Heart left ventricle (tissue), 11 donors: ENCODE data around the gene CXXC1. TPM values are rescaled to one million over a fixed set of nuclear protein-coding genes. Genes with fewer than 3 reads are reported as not detected.

ENCODE experiments used
- polyA plus RNA-seq, 2 donors: library from polyadenylated mRNA; stranded (reverse); fragments of 200-250 nt; gene quantifications; one replicate each; pipeline ENCODE4 v1.2.3, GENCODE V29; 2013
- total RNA-seq, 9 donors: library from RNA; depleted of rRNA in 2 of 9; stranded (reverse); fragments of >200 nt in 2 of 9; fragmentation: NEBNext Ultra II Directional in 3 of 9; extraction: Animal tissue kit (Norgen Biotek cat#: 25700) in 3 of 9; gene quantifications; one replicate each; pipeline versions ENCODE4 v1.1.0 to v1.2.4, GENCODE V29; 2016 to 2023
- donor health status: ischemic (EF 13 %, LVEDD 7.1; RV severe dilation, severe dysfunction).
- donor health status: healthy with polysubstance abuse.
- donor health status: DM: no; HTN: yes; CAD: no.
- donor health status: DM: no; HTN: no; CAD: no.
- donor health status: ischemic (EF 25% LVEDD 5.7; RV mildly dilated, moderate dysfunction).
- donor health status: healthy.
- donor health status: DM: yes; HTN: yes; CAD: no.
- donor health status: PGD.
- donor health status: nonischemic (EF 23%, LVEDD 6.1; RV moderate dilation, normal function).

CXXC1 gene
- total and polyA plus RNA-seq, 11 donors: 18.3 to 39.5 (median 34.5) TPM

Other genes starting within 250 kb of the CXXC1 start
- 1 to 10 TPM in 7 of 9 donors, under 1 TPM in 2; 0.51 to 5.9 (median 1.6) TPM for gene MYO5B, start 92.5 kb downstream of the CXXC1 start, total RNA-seq
- gene MYO5B, start 92.5 kb downstream of the CXXC1 start, polyA plus RNA-seq: under 1 TPM; 0.75 to 0.84 TPM
- under 1 TPM in 3 of 9 donors, not detected in 6; 0.14 to 0.62 (median 0.16) TPM for gene CFAP53, start 21.2 kb downstream of the CXXC1 start, total RNA-seq
- under 1 TPM; 0.10 to 0.15 TPM for gene CFAP53, start 21.2 kb downstream of the CXXC1 start, polyA plus RNA-seq
- 10 to 100 TPM; 43.9 to 87.7 (median 51.4) TPM for gene MBD1, start 6.2 kb downstream of the CXXC1 start, total RNA-seq
- gene MBD1, start 6.2 kb downstream of the CXXC1 start, polyA plus RNA-seq: 10 to 100 TPM; 22.4 to 70.7 TPM
- gene SKA1, start 87.4 kb upstream of the CXXC1 start, total RNA-seq: 1 to 10 TPM in 1 of 9 donors, under 1 TPM in 5, not detected in 3; 0.16 to 4.4 (median 0.38) TPM
- under 1 TPM; 0.11 to 0.35 TPM for gene SKA1, start 87.4 kb upstream of the CXXC1 start, polyA plus RNA-seq